Measurements from ENCODE around the gene GJB4. TPM values are rescaled to one million over a fixed set of nuclear protein-coding genes. Genes with fewer than 3 reads are reported as not detected.
"Not testable (repeated sequence)": the region's sequence is repeated elsewhere in the genome, so short reads cannot be mapped to it uniquely, and the experiment has no call there.

GJB4 gene
- total RNA-seq, 1 experiment from 2014 or later = not detected

DNA sequence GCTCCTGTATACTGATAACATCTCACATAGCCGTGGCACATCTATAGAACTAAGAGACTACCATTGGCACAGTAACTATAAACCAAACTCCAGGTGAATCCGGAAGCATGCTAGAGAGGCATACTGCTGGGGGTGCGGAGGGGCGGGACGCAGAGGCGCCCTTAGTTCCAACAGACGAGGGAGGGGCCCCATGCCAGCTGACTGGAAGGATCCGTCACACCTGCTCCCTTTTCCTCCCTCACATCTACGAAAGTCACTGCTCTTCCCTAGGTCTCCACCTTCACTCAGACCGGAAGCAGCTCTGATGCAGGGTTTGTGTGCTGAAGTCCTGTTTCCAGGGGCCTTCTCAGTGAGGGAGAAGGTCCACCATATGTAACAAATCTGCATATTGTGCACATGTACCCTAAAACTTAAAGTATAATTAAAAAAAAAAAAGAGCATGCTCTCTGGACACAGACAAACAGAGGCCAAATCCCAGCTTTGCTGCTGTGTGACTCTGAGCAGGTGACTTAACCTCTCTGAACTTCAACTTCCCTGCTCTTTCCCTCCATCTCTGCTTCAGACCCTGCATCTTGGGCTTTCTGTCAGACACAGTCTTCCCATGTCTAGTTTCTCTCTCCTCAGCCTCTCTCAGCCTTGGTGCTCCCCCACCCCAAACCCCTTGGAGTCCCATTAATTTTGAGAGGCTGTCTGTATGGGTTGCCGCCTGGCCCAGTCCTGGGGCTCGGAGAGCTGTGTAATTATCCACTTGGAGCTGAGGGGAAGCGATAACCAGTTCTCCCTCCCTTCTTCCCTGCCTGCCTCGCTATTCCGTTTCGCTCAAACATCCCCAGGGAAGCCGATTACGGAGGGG, 12.5 kb upstream of the GJB4 start:
- no peak for DNase-seq (ENCODE audit: low read depth)

DNA sequence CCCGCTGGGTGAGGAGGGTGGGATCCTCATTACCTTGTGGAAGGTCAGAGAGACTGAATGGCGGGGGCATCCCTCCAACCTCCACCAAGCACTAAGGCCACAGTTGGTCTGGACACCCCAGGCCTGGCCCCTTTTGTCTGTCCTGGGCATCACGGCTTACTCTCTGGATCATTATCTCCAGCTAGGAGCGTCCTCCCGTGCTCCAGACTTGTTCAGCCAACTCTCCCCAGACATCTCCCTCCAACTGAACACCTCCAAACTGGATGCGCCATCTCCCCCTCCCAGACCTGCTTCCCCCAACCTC, 11.9 kb upstream of the GJB4 start:
- DNase-seq (ENCODE audit: low read depth) = no peak

DNA sequence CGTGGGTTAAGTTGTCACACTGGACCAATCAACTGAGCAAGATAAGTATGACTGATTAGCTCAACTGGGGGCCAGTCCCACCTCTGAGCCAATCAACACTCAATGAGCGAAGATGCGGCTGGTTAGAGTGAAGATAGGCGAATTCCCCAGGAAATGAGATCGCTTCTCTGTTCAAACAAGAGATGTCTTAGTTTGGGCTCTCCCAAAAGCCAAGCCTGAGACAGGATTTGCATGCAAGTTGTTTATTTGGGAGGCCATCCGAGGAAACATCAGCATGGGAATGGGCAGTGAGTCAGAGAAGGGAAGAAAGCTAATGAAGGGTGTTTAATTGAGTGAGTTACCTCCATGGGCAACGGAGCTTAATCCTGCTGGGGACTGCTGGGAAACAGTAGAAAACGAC, 9.5 kb upstream of the GJB4 start:
- DNase-seq (ENCODE audit: low read depth) = peak; percentile 65

DNA sequence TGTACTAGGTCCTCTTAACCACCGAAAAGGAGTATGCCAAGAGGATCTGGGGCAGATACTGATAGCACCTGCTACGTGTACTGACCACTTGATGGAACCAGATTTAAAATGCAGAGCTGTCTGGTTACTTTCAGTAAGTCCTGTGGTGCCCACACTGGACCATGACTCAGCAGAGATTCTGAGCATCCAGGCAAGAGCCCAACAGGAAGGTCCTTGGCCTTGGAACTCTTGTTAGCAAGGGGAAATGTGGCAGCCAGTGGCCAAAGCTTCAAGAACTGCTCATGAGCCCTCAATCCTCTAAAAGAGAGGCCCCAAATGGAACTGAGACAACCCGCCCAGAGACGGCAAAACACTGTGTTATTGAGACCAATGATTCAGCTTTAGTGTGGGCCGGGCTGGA, 8.9 kb upstream of the GJB4 start:
- DNase-seq (ENCODE audit: low read depth) = peak; percentile 50

DNA sequence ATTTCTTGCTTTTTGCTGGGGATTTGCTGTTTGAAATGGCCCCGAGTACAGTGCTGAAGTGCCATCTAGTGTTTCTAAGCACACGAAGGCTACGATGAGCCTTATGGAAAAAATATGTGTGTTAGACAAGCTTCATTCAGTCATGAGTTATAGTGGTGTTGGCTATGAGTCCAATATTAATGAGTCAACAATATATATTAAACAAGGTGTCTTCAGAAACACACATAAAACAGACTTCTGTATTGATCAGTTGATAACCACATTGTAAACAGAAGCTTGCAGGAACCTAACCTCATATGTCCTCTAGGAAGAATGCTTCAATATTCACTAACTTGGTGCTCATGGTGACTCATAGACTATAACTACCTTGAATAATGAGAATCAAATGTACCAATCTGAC, 6.4 kb upstream of the GJB4 start:
- peak; percentile 33 for DNase-seq (ENCODE audit: low read depth)

DNA sequence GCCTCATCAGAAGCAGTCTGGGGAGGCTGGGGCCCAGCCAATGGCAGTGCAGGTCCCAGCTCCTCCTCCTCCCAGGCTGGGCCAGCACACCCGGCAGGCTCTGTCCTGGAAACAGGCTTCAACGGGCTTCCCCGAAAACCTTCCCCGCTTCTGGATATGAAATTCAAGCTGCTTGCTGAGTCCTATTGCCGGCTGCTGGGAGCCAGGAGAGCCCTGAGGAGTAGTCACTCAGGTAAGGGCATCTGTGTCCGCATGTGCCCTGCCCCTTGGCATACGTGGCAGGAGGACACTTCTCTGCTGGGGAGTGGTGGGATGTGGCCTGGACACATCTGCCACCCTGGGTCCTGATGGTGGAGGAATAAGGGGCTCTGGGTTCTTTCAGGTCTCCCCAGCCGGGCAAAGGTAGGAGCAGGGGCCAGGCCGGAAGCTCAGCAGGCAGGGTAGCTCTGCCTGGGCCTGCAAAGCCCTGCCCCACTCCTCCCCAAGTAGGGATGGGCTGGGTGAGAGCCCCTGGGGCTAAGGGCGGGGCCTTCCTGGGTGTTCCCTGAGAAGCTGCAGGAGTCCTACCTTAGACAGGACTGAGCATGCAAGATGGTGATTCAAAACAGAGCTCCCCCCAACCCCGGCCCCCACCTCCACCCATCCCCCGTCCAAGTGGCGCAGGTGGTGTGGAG, 4.4 kb upstream of the GJB4 start, which contains the start of gene GJB5:
TSS of gene GJB5 (plus strand) at position 84 of the 674 bp plus-strand sequence. CDS start 2,284 bp downstream, outside the sequence.
- no peak for DNase-seq (ENCODE audit: low read depth)

DNA sequence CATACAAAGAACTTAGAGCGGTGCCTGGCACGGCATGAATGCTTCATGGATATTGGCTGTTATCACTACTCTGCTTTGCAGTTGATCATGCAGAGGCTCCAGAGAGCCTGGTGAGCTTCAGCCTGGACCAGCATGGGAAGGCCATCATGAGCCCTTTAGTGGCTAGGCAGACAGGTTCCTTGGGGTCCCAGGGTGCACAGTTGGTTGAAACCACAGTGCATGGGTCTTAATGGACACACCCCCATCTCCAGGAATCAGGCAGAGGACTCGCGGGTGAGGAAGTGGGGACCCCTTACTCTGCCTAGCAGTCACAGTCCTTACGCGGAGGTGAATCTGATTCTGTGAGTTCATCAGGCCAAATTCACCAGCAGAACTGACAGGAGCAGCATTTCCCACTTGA, 3.6 kb upstream of the GJB4 start:
- DNase-seq (ENCODE audit: low read depth) = no peak

DNA sequence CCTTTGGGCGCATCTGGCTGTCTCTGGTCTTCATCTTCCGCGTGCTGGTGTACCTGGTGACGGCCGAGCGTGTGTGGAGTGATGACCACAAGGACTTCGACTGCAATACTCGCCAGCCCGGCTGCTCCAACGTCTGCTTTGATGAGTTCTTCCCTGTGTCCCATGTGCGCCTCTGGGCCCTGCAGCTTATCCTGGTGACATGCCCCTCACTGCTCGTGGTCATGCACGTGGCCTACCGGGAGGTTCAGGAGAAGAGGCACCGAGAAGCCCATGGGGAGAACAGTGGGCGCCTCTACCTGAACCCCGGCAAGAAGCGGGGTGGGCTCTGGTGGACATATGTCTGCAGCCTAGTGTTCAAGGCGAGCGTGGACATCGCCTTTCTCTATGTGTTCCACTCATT, 2.2 kb upstream of the GJB4 start:
- DNase-seq (ENCODE audit: low read depth) = no peak

DNA sequence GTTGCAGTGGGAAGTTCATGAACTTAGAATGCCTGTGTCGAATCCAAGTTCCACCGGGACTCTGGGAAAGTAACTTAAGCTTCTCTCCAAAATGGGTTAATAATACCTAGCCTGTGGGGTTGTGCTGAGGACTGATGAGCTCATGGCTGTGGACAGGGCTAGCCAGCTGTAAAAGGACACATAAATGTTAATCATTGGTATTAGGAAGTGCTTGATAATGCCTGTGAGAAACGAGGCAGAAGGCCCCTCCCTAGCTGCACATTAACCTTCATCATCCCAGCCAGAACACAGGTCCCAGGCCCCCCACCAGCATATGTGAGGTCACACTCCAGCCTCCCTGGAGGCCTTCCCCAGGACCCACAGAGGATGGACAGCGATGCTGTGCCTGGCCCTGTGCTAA, 789 bp upstream of the GJB4 start:
- DNase-seq (ENCODE audit: low read depth) = no peak

DNA sequence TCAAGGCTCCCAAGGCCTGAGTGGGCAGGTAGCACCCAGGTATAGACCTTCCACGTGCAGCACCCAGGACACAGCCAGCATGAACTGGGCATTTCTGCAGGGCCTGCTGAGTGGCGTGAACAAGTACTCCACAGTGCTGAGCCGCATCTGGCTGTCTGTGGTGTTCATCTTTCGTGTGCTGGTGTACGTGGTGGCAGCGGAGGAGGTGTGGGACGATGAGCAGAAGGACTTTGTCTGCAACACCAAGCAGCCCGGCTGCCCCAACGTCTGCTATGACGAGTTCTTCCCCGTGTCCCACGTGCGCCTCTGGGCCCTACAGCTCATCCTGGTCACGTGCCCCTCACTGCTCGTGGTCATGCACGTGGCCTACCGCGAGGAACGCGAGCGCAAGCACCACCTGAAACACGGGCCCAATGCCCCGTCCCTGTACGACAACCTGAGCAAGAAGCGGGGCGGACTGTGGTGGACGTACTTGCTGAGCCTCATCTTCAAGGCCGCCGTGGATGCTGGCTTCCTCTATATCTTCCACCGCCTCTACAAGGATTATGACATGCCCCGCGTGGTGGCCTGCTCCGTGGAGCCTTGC, 1.7 kb downstream of the GJB4 start:
- DNase-seq (ENCODE audit: low read depth) = no peak

DNA sequence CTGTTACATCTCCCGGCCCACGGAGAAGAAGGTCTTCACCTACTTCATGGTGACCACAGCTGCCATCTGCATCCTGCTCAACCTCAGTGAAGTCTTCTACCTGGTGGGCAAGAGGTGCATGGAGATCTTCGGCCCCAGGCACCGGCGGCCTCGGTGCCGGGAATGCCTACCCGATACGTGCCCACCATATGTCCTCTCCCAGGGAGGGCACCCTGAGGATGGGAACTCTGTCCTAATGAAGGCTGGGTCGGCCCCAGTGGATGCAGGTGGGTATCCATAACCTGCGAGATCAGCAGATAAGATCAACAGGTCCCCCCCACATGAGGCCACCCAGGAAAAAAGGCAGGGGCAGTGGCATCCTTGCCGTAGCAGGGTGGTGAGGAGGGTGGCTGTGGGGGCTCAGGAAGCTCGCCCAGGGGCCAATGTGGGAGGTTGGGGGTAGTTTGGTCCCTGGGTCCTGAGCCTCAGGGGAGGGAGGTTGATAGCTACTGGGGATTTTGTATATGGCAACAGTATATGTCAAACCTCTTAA, 2.3 kb downstream of the GJB4 start:
- no peak for DNase-seq (ENCODE audit: low read depth)

DNA sequence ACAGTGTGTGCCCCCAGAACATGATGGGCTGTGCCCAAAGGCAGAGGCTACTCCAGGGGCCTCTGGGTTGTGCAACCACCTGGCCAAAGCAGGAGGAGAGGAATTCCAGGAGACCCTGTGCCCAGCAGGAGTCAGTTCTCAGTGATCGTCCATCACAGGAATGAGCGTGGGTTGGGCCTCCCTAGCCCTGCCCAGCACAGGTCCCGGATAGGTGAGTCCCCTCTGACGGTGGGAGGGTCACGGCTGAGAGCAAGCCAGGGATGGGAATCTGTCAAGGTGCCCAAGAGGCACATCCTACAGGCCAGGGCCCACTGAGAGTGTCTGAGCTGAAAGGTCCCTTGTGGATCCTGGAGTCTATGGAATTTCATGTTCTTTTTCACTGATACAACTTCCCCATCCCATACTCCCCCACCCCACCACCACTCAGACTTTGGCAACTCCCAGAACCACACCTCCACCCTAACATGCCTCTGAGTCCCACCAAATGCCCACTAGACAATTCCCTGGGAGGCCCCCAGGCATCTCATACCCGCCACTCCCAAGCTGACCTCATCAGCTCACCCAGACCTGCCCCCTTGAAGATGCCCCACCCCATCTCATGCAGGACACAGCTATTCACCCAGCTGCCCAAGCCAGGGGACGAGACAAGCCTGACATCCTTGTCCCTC, 3.1 kb downstream of the GJB4 start:
- peak; percentile 32 for DNase-seq (ENCODE audit: low read depth)

DNA sequence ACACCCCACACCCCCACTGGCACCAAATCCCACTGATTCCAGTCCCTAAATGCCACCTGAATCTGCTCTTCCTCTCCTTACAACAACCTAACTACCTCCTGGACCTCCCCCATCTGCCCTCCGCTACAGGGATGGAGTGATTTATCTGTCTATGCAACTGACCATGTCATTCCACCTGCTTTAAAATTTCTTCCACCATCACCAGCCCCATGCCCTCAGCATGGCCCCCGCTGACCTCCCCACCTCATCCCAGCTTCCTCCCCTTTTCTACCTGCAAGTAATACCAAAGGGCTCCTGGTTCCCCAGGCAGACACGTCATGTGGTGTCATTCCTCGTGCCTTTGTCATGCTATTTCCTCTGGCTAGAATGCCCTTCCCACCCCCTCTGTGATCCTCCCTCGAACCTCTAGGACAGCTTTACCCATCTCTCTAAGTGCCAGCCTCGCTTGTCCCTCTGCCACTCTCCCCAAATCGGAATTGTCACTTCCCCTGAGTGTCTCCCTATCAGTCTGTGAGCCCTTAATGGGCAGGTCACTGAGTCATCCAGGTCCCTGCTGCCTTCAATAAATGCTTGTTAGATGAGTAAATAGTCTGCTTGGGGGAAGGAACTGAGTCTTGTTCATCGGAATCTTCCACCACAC, 3.7 kb downstream of the GJB4 start:
- DNase-seq (ENCODE audit: low read depth) = peak; percentile 91

DNA sequence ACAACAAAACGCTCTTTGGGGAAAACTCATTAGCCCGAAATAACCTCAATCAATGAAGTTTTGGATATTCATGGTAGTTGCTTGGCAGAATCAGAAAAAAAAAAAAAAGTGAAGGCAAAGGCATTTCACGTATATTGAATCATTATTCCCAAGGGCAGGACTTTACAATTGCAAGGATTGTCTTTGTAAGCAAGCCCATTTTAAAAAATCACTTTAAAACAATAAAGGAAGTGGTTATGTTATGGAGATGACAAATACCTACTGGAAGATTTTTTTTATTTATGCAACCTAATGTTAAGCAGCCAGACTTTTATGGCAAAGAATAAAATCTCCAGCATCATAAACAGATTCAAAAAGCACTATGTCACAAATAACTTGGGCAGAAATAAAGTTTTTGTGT, 9.3 kb downstream of the GJB4 start:
- DNase-seq (ENCODE audit: low read depth) = no peak

DNA sequence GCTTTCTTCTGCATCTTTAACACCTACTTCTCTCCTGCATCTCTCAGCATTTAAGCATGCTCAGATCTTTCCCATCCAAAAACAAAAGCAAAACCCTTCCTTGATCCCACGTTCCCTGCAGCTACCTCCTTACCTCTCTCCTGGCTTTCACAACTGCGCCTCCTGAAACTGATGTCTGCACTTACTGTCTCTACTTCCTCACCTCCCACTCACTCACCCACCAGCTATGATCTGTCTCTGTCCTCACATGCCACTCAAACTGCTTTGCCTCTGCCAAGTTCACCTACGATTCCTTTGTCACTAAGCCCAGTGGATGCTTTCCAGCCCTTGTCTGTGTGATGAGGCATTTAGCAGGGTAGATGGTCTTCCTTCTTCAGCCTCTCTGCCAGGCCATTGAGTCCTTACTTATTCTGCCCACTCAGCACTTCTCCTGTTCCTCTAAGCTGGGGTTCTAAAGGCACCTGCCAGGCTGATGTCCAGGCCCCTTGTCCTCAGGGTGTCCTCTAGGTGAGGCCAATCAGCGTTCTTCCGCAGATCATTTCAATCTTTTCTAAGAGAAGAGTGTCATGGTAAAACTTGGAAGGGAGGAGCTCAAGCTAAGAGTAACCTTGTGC, 11.5 kb downstream of the GJB4 start:
- DNase-seq (ENCODE audit: low read depth) = no peak

DNA sequence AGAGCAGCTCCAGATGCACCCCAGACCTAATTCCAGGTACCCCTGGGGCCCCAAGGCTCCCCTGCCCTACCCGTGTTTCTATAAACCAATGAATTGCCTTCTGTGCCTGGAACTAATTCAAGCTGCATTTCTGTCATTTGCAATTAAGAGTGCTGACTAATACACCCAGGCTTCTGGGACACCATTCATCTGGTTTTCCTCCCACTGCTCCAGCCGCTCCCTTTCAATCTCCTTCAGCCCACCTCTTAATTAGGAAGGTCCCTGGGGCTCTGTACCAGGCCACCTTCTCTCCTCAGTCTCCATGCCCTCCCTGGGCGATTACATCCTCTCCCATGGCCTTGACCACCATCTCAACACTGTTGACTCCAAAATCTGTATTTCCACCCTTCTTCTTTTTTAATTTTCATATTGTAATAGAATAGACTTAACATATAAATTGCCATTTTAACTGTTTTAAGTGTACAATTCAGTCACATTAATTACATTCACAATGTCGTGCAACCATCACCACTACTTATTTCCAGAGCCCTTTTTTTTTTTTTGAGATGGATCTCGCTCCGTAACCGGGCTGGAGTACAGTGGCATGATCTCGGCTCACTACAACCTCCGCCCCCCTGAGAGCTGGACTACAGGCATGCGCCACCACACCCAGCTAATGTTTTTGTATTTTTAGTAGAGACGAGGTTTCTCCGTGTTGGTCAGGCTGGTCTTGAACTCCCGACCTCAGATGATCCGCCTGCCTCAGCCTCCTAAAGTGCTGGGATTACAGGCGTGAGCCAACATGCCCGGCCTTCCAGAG, 12.2 kb downstream of the GJB4 start:
- DNase-seq (ENCODE audit: low read depth) = no peak

DNA sequence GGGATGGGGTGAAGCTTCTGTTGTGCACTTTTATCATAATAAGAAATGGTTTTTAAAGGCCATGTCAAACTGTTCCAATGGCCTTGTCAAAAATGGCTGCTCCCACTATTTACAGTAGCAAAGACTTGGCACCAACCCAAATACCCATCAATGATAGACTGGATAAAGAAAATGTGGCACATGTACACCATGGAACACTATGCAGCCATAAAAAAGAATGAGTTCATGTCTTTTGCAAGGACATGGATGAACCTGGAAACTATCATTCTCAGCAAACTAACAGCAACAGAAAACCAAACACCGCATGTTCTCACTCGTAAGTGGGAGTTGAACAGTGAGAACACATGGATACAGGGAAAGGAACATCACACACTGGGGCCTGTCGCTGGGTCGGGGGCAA, 13.6 kb downstream of the GJB4 start:
- DNase-seq (ENCODE audit: low read depth) = not testable (repeated sequence)

DNA sequence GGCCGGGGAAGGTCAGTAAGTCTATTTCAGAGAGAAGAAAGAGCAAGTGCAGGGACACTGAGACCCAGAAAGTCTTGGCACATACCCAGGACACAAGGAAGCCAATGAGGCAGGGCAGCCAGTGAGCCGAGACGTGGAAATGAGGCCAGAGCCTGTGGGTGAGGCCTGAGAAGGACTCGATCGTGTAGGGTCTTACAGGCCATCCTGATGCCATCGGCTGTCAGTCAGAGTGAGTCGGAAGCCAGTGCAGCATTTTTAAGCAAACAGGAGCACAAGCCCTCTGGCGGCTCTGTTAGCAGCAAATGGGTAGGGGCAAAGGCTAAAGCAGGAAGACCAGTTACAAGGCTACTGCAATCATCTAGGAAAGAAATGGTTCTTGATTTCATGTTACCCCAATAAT, 15.4 kb downstream of the GJB4 start:
- no peak for DNase-seq (ENCODE audit: low read depth)

DNA sequence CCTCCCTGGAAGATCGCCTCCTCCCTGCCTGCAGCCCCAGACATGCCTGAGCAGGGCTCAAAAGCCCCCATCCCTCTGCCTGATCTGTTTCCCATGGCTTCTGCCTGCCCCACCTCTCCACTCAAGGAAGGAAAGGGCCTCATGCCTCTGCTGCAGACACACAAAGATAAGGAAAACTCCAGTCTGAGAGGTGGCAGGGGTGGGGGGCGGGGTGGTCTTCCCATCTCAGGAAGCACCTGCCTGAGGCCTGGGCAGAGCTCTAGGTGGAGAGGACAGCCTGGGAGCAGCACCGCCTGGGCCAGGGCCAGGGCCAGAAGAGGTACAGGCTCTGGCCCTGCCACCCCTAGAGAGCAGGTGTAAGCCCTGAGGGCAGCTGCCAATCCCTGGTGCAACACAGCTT, 17.4 kb downstream of the GJB4 start:
- DNase-seq (ENCODE audit: low read depth) = no peak

DNA sequence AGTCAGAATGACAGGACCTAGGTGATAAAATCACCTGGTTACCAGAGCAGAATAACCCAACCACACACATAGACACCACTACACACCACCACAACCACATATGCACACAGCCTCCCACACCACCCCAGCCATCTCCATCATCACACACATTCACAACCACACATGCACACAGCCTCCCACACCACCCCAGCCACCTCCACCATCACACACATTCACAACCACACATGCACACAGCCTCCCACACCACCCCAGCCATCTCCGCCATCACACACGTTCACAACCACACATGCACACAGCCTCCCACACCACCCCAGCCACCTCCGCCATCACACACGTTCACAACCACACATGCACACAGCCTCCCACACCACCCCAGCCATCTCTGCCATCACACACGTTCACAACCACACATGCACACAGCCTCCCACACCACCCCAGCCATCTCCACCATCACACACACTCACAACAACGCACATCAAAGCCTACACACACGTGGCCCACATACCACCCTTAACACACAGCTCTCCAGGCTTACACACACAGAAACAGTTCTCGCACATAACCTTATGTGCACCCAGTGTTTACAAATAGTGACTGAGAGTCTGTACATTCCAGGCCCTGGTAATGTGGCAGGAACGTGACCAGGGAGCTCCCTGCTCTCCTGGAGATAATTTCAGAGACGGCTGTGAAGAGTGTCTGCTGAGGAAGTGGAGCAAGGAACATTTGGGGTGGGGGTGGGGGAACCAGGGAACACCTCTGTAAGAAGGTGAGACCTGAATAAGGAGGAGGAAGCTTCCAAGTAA, 18.2 kb downstream of the GJB4 start:
- DNase-seq (ENCODE audit: low read depth) = no peak

Data from M059J (cell line).